Spleen (tissue), 11 donors: Measurements from ENCODE around the gene GGT1. TPM values are rescaled to one million over a fixed set of nuclear protein-coding genes. Genes with fewer than 3 reads are reported as not detected.

Experiments used
- DNase-seq: peaks from one replicate; pipeline ENCODE4 v3.0.0-alpha.2; 2020
- H3K27ac ChIP-seq, 8 donors: fragments of 200-600 bp; sonication (generic) in 7 of 8; 1 replicate in 4 of 8; 2 replicates in 4 of 8; pipeline versions ENCODE4 v1.5.0 to v1.8.0; 2016 to 2021; ENCODE audit warnings: inconsistent platforms in 4 of 8, mild to moderate bottlenecking in 4 of 8, moderate library complexity in 1 of 8
- H3K27me3 ChIP-seq, 7 donors: fragments of 200-600 bp; sonication (generic) in 6 of 7; replicated peaks in 1 of 7; 1 replicate in 4 of 7; 2 replicates in 3 of 7; pipeline versions ENCODE4 v1.5.0 to v1.8.0; 2016 to 2021; ENCODE audit warnings: inconsistent platforms in 3 of 7, mild to moderate bottlenecking in 1 of 7
- H3K36me3 ChIP-seq, 6 donors: fragments of 200-600 bp; sonication (generic) in 5 of 6; 1 replicate in 4 of 6; 2 replicates in 2 of 6; pipeline versions ENCODE4 v1.5.0 to v1.8.0; 2016 to 2021; ENCODE audit warnings: inconsistent platforms in 2 of 6
- H3K4me1 ChIP-seq, 6 donors: fragments of 200-600 bp; sonication (generic) in 5 of 6; 1 replicate in 3 of 6; 2 replicates in 3 of 6; pipeline versions ENCODE4 v1.5.0 to v1.8.0; 2016 to 2021; ENCODE audit warnings: inconsistent platforms in 3 of 6
- H3K4me3 ChIP-seq, 8 donors: fragments of 200-600 bp; sonication (generic) in 7 of 8; 1 replicate in 4 of 8; 2 replicates in 4 of 8; pipeline versions ENCODE4 v1.5.0 to v1.8.0; 2016 to 2021; ENCODE audit warnings: inconsistent platforms in 4 of 8, mild to moderate bottlenecking in 4 of 8, moderate library complexity in 2 of 8
- H3K9me3 ChIP-seq, 8 donors: fragments of 200-600 bp; sonication (generic) in 7 of 8; 1 replicate in 4 of 8; 2 replicates in 4 of 8; pipeline versions ENCODE4 v1.5.0 to v1.8.0; 2016 to 2021; ENCODE audit warnings: inconsistent platforms in 4 of 8
- CTCF ChIP-seq, 11 experiments: fragments of 200-600 bp in 7 of 11; fragments of 450-650 bp in 4 of 11; sonication (generic) in 4 of 11; IDR thresholded peaks in 8 of 11; conservative IDR thresholded peaks in 3 of 11; 1 replicate in 7 of 11; 2 replicates in 4 of 11; pipeline versions ENCODE4 v1.4.0 to v1.8.0; 2016 to 2021; ENCODE audit warnings: antibody characterized with exemption in 11 of 11, inconsistent platforms in 4 of 11, mild to moderate bottlenecking in 1 of 11
- POLR2A ChIP-seq, 3 donors: fragments of 450-650 bp; IDR thresholded peaks; one replicate each; pipeline ENCODE4 v1.5.1; 2017; ENCODE audit warnings: antibody characterized with exemption in 3 of 3, mild to moderate bottlenecking in 1 of 3
- POLR2AphosphoS5 ChIP-seq, 3 donors: sonication (generic); formaldehyde crosslinking; IDR thresholded peaks; one replicate each; pipeline ENCODE4 v1.5.1; 2017; ENCODE audit warnings: antibody characterized with exemption in 3 of 3
- WGBS, 5 donors: extraction: QIAGEN DNeasy Blood & Tissue Kit in 3 of 5; methylation state at CpG; one replicate each; pipeline versions ENCODE4 v1.1.5 to v1.1.7; 2013 to 2018; 5-methylcytosine and 5-hydroxymethylcytosine counted together
- intact Hi-C: fragments of 100-400 bp; cut with DNase I; formaldehyde crosslinking; loops from one replicate; pipeline ENCODE4 v1.15.0; 2023; ENCODE audit warnings: low total_unique reads
- polyA plus RNA-seq, 3 donors: library from polyadenylated mRNA; stranded (reverse); fragments of 200-250 nt; gene quantifications; one replicate each; pipeline ENCODE4 v1.2.1, GENCODE V29; 2013
- total RNA-seq, 7 donors: library from RNA; depleted of rRNA in 3 of 7; stranded (reverse); fragments of >200 nt in 3 of 7; fragmentation: NEBNext Ultra II Directional in 4 of 7; extraction: Animal tissue kit (Norgen Biotek cat#: 25700) in 4 of 7; gene quantifications; one replicate each; pipeline versions ENCODE4 v1.1.0 to v1.2.1, GENCODE V29; 2016 to 2021
- donor health status: healthy with polysubstance abuse.
- donor health status: DM: no; HTN: no; CAD: no; lungs with moderate emphysema.
- donor health status: DM: no; HTN: no; CAD: no.
- donor health status: Bipolar disorder and iron deficiency.
- donor health status: healthy.
- donor health status: DM: no; HTN: no; CAD: no.
- donor health status: DM: yes; HTN: yes; CAD: no.

GGT1 gene
- total and polyA plus RNA-seq, 10 donors, result 10.9 to 27.2 (median 17.1) TPM

GRCh38 chr22:24580276-24580675 is 22.7 kb upstream of the GGT1 start:
- H3K9me3 ChIP-seq, result no peaks in the 10 kb centered on the region
- TF ChIP-seq POLR2A (IDR thresholded peaks at IDR 0.05) (no peak), POLR2AphosphoS5 (IDR thresholded peaks at IDR 0.05) (no peak), CTCF (IDR thresholded peaks at IDR 0.05 in 8 of 11, conservative IDR thresholded peaks at IDR 0.05 in 3 of 11) (no peak)
- H3K36me3 ChIP-seq, result peaks cover 0 to 37% (median 4%) of the 10 kb centered on the region in 6 donors
- intact Hi-C loops, result no loop called here
- no peaks in the 10 kb centered on the region for H3K27me3 ChIP-seq
- no peak overlapping the region for H3K27ac ChIP-seq
- H3K4me1 ChIP-seq, result peaks cover 0 to 18% (median 0%) of the 10 kb centered on the region in 6 donors
- no peak overlapping the region for H3K4me3 ChIP-seq
- no peak for DNase-seq
- WGBS, 5 donors, result 77 to 97% (median 94%) methylated on average over 2 of the region's 2 CpGs

DNA sequence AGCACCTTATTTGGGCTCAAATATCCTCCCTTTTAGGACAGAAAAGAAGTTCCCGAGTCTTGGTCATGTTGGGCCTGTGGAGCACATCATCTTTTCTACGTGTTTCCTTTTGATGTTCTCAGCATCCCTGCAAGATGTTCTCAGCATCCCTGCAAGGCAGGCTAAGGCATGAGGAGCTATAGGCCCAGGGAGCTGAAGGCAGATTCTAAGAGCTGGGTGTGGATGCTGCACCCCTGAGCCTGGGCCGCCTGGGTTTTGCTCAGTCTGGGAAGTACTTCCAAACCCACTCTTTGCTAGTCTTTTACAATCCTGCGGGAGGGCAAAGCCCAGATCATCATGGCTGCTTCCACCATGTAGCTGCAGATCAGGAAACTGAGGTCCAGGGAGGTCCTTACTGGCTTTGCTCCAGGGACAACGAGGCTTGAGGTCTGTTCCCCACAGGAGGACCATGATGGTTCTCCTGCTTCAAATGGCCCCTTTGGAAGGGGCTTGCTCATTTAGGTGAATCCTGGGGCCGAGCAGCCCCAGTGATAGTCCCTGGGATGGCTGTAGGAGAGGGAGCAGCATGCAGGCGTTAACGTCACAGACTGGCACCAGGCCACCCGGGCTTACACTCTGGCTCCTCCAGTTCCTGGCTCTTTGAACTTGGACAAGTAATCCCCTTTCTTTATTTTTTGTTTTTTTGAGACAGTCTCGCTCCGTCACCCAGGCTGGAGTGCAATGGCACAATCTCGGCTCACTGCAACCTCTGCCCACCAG is 20.8 kb upstream of the GGT1 start:
- Histone ChIP-seq H3K4me3 (no peak overlapping the region), H3K9me3 (no peaks in the 10 kb centered on the region), H3K27ac (no peak overlapping the region), H3K4me1 (peaks cover 0 to 18% (median 0%) of the 10 kb centered on the region in 6 donors), H3K36me3 (peaks cover 0 to 39% (median 6%) of the 10 kb centered on the region in 6 donors), H3K27me3 (no peaks in the 10 kb centered on the region)
- intact Hi-C loops, result no loop called here
- TF ChIP-seq CTCF (IDR thresholded peaks at IDR 0.05 in 8 of 11, conservative IDR thresholded peaks at IDR 0.05 in 3 of 11) (no peak), POLR2AphosphoS5 (IDR thresholded peaks at IDR 0.05) (no peak), POLR2A (IDR thresholded peaks at IDR 0.05) (no peak)
- DNase-seq, result peak; percentile 63
- WGBS, 5 donors, result 91 to 94% (median 93%) methylated on average over 11 to 12 of the region's 12 CpGs

DNA sequence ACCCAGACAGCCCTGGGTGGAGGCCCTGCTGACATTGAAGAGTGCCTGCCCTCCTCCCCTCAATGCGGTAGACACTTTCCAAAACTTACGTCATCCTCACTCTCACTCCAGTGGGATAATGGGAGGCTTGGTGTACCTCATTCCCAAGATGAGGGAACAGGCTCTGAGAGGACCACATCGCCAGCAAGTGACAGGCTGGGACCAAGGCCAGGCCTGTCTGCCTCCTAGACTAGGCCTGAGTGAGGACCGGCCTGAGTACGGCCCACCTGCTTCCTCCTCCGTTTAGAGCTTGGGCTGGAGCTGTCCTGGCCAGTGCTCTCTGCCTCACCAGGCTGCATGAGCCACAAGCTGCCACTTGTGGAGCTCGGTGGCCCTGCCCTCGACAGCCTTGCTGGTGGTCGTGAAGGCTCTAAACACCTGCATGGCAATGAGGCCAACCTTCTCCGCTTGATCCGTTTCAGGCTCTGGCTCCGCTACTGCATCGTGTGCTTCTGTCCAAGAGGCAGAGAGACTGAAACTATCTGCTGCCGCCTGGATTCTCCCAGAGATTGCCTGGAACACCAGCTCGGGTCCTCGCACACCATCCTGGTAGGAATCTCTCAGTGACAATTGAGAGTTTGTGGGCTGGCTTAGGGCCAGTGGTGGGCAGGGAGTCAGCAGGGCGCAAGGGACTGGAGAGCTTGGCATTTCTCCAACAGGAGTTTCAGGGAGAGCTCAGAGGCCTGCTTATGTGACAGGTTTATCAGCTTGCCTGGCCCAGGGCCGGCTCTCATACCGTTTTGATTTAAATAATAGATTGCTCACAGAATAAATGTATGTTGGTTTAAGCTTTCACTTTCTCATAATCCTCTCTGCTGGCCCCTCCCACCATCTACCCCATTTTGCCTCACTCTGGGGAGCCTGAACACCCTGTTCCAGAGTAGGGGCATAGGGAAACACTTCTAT is 19.5 kb upstream of the GGT1 start:
- H3K27me3 ChIP-seq, result no peaks in the 10 kb centered on the region
- WGBS, 5 donors, result 74 to 82% (median 75%) methylated on average over 17 to 19 of the region's 19 CpGs
- intact Hi-C loops, result no loop called here
- H3K4me1 ChIP-seq, result peaks cover 0 to 18% (median 0%) of the 10 kb centered on the region in 6 donors
- H3K4me3 ChIP-seq, result no peak overlapping the region
- H3K9me3 ChIP-seq, result no peaks in the 10 kb centered on the region
- DNase-seq, result peak; percentile 64
- TF ChIP-seq POLR2A (IDR thresholded peaks at IDR 0.05) (no peak), POLR2AphosphoS5 (IDR thresholded peaks at IDR 0.05) (peak in 1 of 3 donors; percentile 54)
- H3K36me3 ChIP-seq, result peaks cover 0 to 39% (median 5%) of the 10 kb centered on the region in 6 donors
- H3K27ac ChIP-seq, result peak overlapping the region in 4 of 8 donors; percentile 18 to 41 (median 28)

DNA sequence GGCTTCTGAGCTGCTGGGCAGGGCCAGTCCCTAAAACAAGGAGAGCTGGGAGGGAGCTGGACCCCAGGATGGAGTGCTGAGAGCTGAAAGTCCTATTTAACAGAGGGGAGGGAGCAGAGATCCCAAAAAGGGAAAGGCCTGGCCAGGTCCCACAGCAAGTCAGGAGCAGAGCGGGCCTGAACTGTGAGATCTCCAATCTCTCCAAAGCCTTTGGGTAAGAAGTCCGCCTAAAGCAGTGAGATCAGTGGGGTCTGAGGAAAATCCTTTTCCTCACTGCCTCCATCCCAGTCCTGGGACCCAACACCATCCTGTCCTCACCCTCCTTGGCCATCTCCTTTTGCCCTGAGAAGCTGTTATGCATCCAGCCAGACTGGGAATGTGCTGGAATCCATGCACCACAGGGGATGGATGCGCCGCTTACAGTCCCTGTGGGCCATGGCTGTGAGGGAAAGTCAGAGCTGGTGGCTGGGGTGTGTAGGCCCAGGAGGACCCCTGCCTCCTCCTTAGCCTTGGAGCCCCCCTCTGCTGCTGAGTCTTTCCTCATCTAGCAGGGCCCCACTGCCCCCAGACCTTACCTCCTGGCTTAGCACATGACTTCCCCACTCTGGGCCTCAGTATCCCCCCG is 18.7 kb upstream of the GGT1 start:
- DNase-seq, result peak; percentile 34
- Histone ChIP-seq H3K4me1 (peaks cover 0 to 18% (median 0%) of the 10 kb centered on the region in 6 donors), H3K27me3 (no peaks in the 10 kb centered on the region), H3K9me3 (no peaks in the 10 kb centered on the region), H3K27ac (peak overlapping the region in 4 of 8 donors; percentile 18 to 41 (median 28)), H3K36me3 (peaks cover 0 to 37% (median 5%) of the 10 kb centered on the region in 6 donors), H3K4me3 (no peak overlapping the region)
- WGBS, 5 donors, result 88 to 98% (median 92%) methylated on average over 5 of the region's 5 CpGs
- no peak for TF ChIP-seq CTCF (IDR thresholded peaks at IDR 0.05 in 8 of 11, conservative IDR thresholded peaks at IDR 0.05 in 3 of 11)
- TF ChIP-seq POLR2AphosphoS5 (IDR thresholded peaks at IDR 0.05), result no peak
- no peak for TF ChIP-seq POLR2A (IDR thresholded peaks at IDR 0.05)
- intact Hi-C loops, result no loop called here
